IMR-90 (cell line): Measurements from ENCODE around the gene C11orf68. TPM values are rescaled to one million over a fixed set of nuclear protein-coding genes. Genes with fewer than 3 reads are reported as not detected.

Experiments
- ATAC-seq: fragments of 200-7000 bp; cut with Tn5 transposase; 2 replicates; pipeline ENCODE4 v1.9.1; 2020; ENCODE audit warnings: low read depth, mild to moderate bottlenecking, moderate library complexity
- BruUV-seq: library from RNA; stranded (reverse); fragments of 400-500 nt; replicated peaks from 2 replicates; lab custom pipeline; 2021; lab: Mats Ljungman, UMichigan
- CTCF ChIA-PET: fragments of 300-600 bp; formaldehyde crosslinking; extraction: SDS; loops from one replicate; lab custom pipeline; 2021; ENCODE audit warnings: antibody characterized with exemption; lab: Yijun Ruan, JAX
- POLR2A ChIA-PET: fragments of 300-600 bp; sonication (Branson Sonifier 250); formaldehyde crosslinking; loops from one replicate; lab custom pipeline; 2022; ENCODE audit warnings: antibody characterized with exemption; ENCODE audit not compliant: unreplicated experiment; lab: Charles Lee
- DNase-seq: peaks from one replicate; pipeline ENCODE4 v3.0.0; 2013
- H2AFZ ChIP-seq: replicated peaks from 2 replicates; pipeline ENCODE3; 2013; ENCODE audit warnings: low read length, mild to moderate bottlenecking; ENCODE audit not compliant: poor library complexity
- H2AK5ac ChIP-seq: 2 replicates; pipeline ENCODE4 v1.6.1; 2013; ENCODE audit warnings: low read depth, low read length, inconsistent platforms
- H2AK9ac ChIP-seq: replicated peaks from 2 replicates; pipeline ENCODE3; 2013; ENCODE audit warnings: mild to moderate bottlenecking, low read depth, low read length, moderate library complexity; ENCODE audit not compliant: poor library complexity
- H2BK120ac ChIP-seq: 2 replicates; pipeline ENCODE4 v1.6.1; 2013; ENCODE audit warnings: low read depth, low read length, inconsistent platforms
- H2BK15ac ChIP-seq: 3 replicates; pipeline ENCODE4 v1.6.1; 2013; ENCODE audit warnings: low read depth, low read length, inconsistent platforms
- H2BK20ac ChIP-seq: 2 replicates; pipeline ENCODE4 v1.6.1; 2013; ENCODE audit warnings: low read depth, mild to moderate bottlenecking, inconsistent platforms, low read length, moderate library complexity
- H2BK5ac ChIP-seq: 2 replicates; pipeline ENCODE4 v1.6.1; 2013; ENCODE audit warnings: mild to moderate bottlenecking, low read depth, low read length, inconsistent platforms; ENCODE audit not compliant: poor library complexity, severe bottlenecking
- H3K14ac ChIP-seq: replicated peaks from 2 replicates; pipeline ENCODE4 v1.6.1; 2013; ENCODE audit warnings: low read depth, low read length, inconsistent platforms
- H3K18ac ChIP-seq: 2 replicates; pipeline ENCODE4 v1.6.1; 2013; ENCODE audit warnings: low read depth, low read length, control low read depth
- H3K23ac ChIP-seq: 2 replicates; pipeline ENCODE4 v1.6.1; 2013; ENCODE audit warnings: low read depth, low read length, inconsistent platforms
- H3K27ac ChIP-seq: 2 replicates; pipeline ENCODE4 v1.5.1; 2013; ENCODE audit warnings: mild to moderate bottlenecking, control low read depth, low read length; ENCODE audit not compliant: insufficient read depth
- H3K27me3 ChIP-seq: 2 replicates; pipeline ENCODE4 v1.6.1; 2013; ENCODE audit warnings: low read length; ENCODE audit not compliant: control insufficient read depth, insufficient read depth
- H3K36me3 ChIP-seq: 2 replicates; pipeline ENCODE4 v1.6.1; 2013; ENCODE audit warnings: low read length, mixed read lengths; ENCODE audit not compliant: control insufficient read depth, insufficient read depth
- H3K4ac ChIP-seq: 2 replicates; pipeline ENCODE4 v1.6.1; 2013; ENCODE audit warnings: low read depth, low read length, inconsistent platforms
- H3K4me1 ChIP-seq: 2 replicates; pipeline ENCODE4 v1.6.1; 2013; ENCODE audit warnings: low read length, mixed read lengths; ENCODE audit not compliant: control insufficient read depth, insufficient read depth
- H3K4me2 ChIP-seq: 2 replicates; pipeline ENCODE4 v1.6.1; 2013; ENCODE audit warnings: low read depth, mild to moderate bottlenecking, control low read depth, low read length, moderate library complexity
- H3K4me3 ChIP-seq: 2 replicates; pipeline ENCODE4 v1.5.1; 2013; ENCODE audit warnings: low read depth, mild to moderate bottlenecking, control low read depth, low read length, moderate library complexity; ENCODE audit not compliant: insufficient read depth
- H3K56ac ChIP-seq: 2 replicates; pipeline ENCODE4 v1.6.1; 2013; ENCODE audit warnings: low read length, inconsistent platforms; ENCODE audit not compliant: insufficient read depth; ENCODE audit errors: extremely low read depth
- H3K79me1 ChIP-seq, 2 experiments: 2 replicates each; pipeline ENCODE4 v1.6.1; 2013; ENCODE audit warnings: low read length in 2 of 2, inconsistent platforms in 1 of 2, low read depth in 1 of 2
- H3K9ac ChIP-seq: 2 replicates; pipeline ENCODE4 v1.6.1; 2013; ENCODE audit warnings: low read depth, low read length, control low read depth
- H3K9me1 ChIP-seq: 2 replicates; pipeline ENCODE4 v1.6.1; 2013; ENCODE audit warnings: low read length, inconsistent platforms; ENCODE audit not compliant: insufficient read depth
- H3K9me3 ChIP-seq: 2 replicates; pipeline ENCODE4 v1.6.1; 2013; ENCODE audit warnings: low read length; ENCODE audit not compliant: control insufficient read depth, insufficient read depth
- H4K20me1 ChIP-seq: 2 replicates; pipeline ENCODE4 v1.6.1; 2013; ENCODE audit warnings: low read length, inconsistent platforms; ENCODE audit not compliant: insufficient read depth
- H4K5ac ChIP-seq: 2 replicates; pipeline ENCODE4 v1.6.1; 2013; ENCODE audit warnings: mild to moderate bottlenecking, low read depth, low read length, control low read depth
- H4K8ac ChIP-seq, 2 experiments: 2 replicates each; pipeline ENCODE4 v1.6.1; 2013; ENCODE audit warnings: low read depth in 2 of 2, low read length in 2 of 2, control low read depth in 1 of 2, inconsistent platforms in 1 of 2
- H4K91ac ChIP-seq: 2 replicates; pipeline ENCODE4 v1.6.1; 2013; ENCODE audit warnings: low read depth, low read length, inconsistent platforms; ENCODE audit not compliant: insufficient read depth
- BHLHE40 ChIP-seq: fragments of 150-350 bp; IDR thresholded peaks from 2 replicates; pipeline ENCODE4 v1.6.1; 2016; ENCODE audit warnings: mild to moderate bottlenecking, low read depth, low read length
- CEBPB ChIP-seq: IDR thresholded peaks from 2 replicates; pipeline ENCODE4 v1.6.1; 2012; ENCODE audit warnings: low read depth, low read length, improper control_type of control experiment
- CHD1 ChIP-seq: IDR thresholded peaks from 2 replicates; pipeline ENCODE4 v1.6.1; 2012; ENCODE audit warnings: low read depth, low read length, improper control_type of control experiment
- ELK1 ChIP-seq: fragments of 150-350 bp; IDR thresholded peaks from 2 replicates; pipeline ENCODE4 v1.6.1; 2016; ENCODE audit warnings: low read depth, mild to moderate bottlenecking, low read length, moderate library complexity, borderline replicate concordance
- MAFK ChIP-seq: IDR thresholded peaks from 2 replicates; pipeline ENCODE4 v1.6.1; 2012; ENCODE audit warnings: low read depth, low read length, improper control_type of control experiment
- MAZ ChIP-seq: IDR thresholded peaks from 2 replicates; pipeline ENCODE4 v1.6.1; 2012; ENCODE audit warnings: low read depth, mild to moderate bottlenecking, low read length, improper control_type of control experiment, moderate library complexity, borderline replicate concordance
- MXI1 ChIP-seq: IDR thresholded peaks from 2 replicates; pipeline ENCODE4 v1.6.1; 2012; ENCODE audit warnings: low read depth, mild to moderate bottlenecking, low read length, moderate library complexity, borderline replicate concordance
- NFE2L2 ChIP-seq: fragments of 150-350 bp; IDR thresholded peaks from 2 replicates; pipeline ENCODE4 v1.6.1; 2016; ENCODE audit warnings: low read depth, mild to moderate bottlenecking, low read length
- POLR2A ChIP-seq: IDR thresholded peaks from 2 replicates; pipeline ENCODE4 v1.6.1; 2012; ENCODE audit warnings: mild to moderate bottlenecking, low read depth, low read length
- RAD21 ChIP-seq: IDR thresholded peaks from 2 replicates; pipeline ENCODE4 v1.6.1; 2012; ENCODE audit warnings: low read length, improper control_type of control experiment
- RCOR1 ChIP-seq: IDR thresholded peaks from 2 replicates; pipeline ENCODE4 v1.6.1; 2012; ENCODE audit warnings: mild to moderate bottlenecking, low read length, improper control_type of control experiment; ENCODE audit not compliant: insufficient replicate concordance
- RFX5 ChIP-seq: IDR thresholded peaks from 2 replicates; pipeline ENCODE4 v1.8.0; 2012; ENCODE audit warnings: low read depth, mild to moderate bottlenecking, low read length, moderate library complexity
- SMC3 ChIP-seq: fragments of 150-350 bp; IDR thresholded peaks from 2 replicates; pipeline ENCODE4 v1.6.1; 2016; ENCODE audit warnings: low read depth, mild to moderate bottlenecking, antibody characterized with exemption, low read length, moderate library complexity
- WGBS, 2 experiments: methylation state at CpG; one replicate each; pipeline versions ENCODE4 v1.1.5 to v1.1.7; 2013; ENCODE audit warnings: missing lambda C conversion rate in 2 of 2; ENCODE audit not compliant: insufficient read length in 1 of 2; ENCODE audit errors: extremely low coverage in 2 of 2; 5-methylcytosine and 5-hydroxymethylcytosine counted together
- dilution Hi-C: fragments of 300-500 bp; cut with HindIII; formaldehyde crosslinking; loops from one replicate; pipeline ENCODE4 v1.14.3; 2018; ENCODE audit warnings: low sequenced_read_pairs; ENCODE audit not compliant: unreplicated experiment
- in situ Hi-C: fragments of 300-500 bp; cut with MboI; formaldehyde crosslinking; loops from 3 replicates; pipeline ENCODE4 v1.14.3; 2019; ENCODE audit warnings: low sequenced_read_pairs, inconsistent platforms, mixed read lengths
- intact Hi-C: fragments of 100-400 bp; cut with micrococcal nuclease; formaldehyde crosslinking; loops from 2 replicates; pipeline ENCODE4 v1.10.0; 2022
- polyA plus RNA-seq, 3 experiments: library from polyadenylated mRNA; depleted of rRNA; stranded (reverse); fragments of >200 nt; gene quantifications; 2 replicates each; pipeline ENCODE4 v1.2.3, GENCODE V29; 2012; ENCODE audit warnings: low replicate concordance in 1 of 3
- total RNA-seq: library from RNA; depleted of rRNA; stranded (reverse); fragments of >200 nt; gene quantifications from 2 replicates; pipeline ENCODE4 v1.2.3, GENCODE V29; 2012
- TF ChIP-seq, protein P1 (sequence below): conservative IDR thresholded peaks from 2 replicates; pipeline ENCODE4 v1.5.1; 2012; ENCODE audit warnings: mild to moderate bottlenecking, low read depth, low read length, improper control_type of control experiment

The C11orf68 gene
- total and polyA plus RNA-seq, 2 of the 4 experiments (the other 2 are of a cell fraction): 20.3 to 104 TPM

DNA sequence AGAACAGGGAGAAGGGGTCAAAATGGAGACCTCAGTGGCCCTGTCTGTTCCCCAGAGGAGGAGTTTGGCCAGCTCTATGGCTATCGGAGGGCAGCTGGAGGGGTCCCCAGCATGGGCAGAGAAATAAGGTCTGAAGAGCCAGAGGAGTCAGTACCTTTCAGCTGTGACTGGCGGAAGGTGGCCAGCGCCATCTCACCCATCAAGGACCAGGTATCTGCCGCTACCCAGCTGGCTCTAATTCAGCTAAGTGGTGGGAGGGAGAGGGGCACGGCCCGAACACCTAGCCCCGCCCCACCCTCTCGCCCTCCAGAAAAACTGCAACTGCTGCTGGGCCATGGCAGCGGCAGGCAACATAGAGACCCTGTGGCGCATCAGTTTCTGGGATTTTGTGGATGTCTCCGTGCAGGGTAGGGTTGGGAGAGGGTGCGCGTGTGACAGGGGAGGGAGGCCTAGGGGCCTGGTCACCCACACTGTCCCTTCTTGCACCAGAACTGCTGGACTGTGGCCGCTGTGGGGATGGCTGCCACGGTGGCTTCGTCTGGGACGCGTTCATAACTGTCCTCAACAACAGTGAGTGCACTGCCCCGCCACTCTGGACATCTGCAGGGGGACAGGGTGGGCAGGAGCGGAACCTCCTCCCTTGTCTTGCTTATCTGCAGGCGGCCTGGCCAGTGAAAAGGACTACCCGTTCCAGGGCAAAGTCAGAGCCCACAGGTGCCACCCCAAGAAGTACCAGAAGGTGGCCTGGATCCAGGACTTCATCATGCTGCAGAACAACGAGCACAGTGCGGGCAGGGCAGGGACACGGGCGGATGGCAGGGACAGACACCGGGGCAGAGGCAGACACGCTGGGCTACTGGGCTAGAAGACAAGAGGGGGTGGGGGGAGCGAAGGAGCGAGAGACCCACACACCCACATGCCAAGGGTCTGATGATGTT is 36.5 kb downstream of the C11orf68 start:
- no peak overlapping the region for H3K4ac ChIP-seq
- H3K9me3 ChIP-seq: no peaks in the 10 kb centered on the region
- H2AFZ ChIP-seq: no peak overlapping the region
- H3K4me1 ChIP-seq: peaks cover under 1% of the 10 kb centered on the region
- H3K56ac ChIP-seq: no peak overlapping the region
- no peak overlapping the region for H3K14ac ChIP-seq
- no TSS peak for BruUV-seq
- 98% methylated on average over 8 of the region's 30 CpGs; no CpG with 5 or more reads in 1 of the 2 experiments for WGBS, 2 experiments
- DNase-seq (no peak), ATAC-seq (no peak)
- no peak overlapping the region for H3K9ac ChIP-seq
- peaks cover 9 to 44% of the 10 kb centered on the region in 2 experiments for H3K79me1 ChIP-seq
- no peak overlapping the region for H3K27ac ChIP-seq
- no peak overlapping the region for H3K18ac ChIP-seq
- H2AK9ac ChIP-seq: no peak overlapping the region
- H4K91ac ChIP-seq: no peak overlapping the region
- H4K5ac ChIP-seq: no peak overlapping the region
- no peak overlapping the region for H2BK120ac ChIP-seq
- in situ Hi-C loops: loop anchor here (5.0 kb wide), 1 partner anchor 105 kb away; no protein-coding TSS in a partner anchor
- H2BK5ac ChIP-seq: no peak overlapping the region
- no peak overlapping the region for H3K23ac ChIP-seq
- intact Hi-C loops: no loop called here
- H3K36me3 ChIP-seq: peaks cover 40% of the 10 kb centered on the region
- H2BK20ac ChIP-seq: no peak overlapping the region
- ChIA-PET CTCF (no interaction called here), POLR2A (no interaction called here)
- peaks cover 13% of the 10 kb centered on the region; the same call in 1 of the 2 replicates for H4K20me1 ChIP-seq
- no peak overlapping the region for H4K8ac ChIP-seq
- no peaks in the 10 kb centered on the region for H3K27me3 ChIP-seq
- H2BK15ac ChIP-seq: no peak overlapping the region
- no peak overlapping the region for H3K4me3 ChIP-seq
- H3K4me2 ChIP-seq: no peak overlapping the region
- no peak overlapping the region for H2AK5ac ChIP-seq
- dilution Hi-C loops: no loop called here
- peaks cover 8% of the 10 kb centered on the region for H3K9me1 ChIP-seq
- no peak for TF ChIP-seq RCOR1
- TF ChIP-seq CHD1: no peak
- TF ChIP-seq BHLHE40: no peak
- no peak for TF ChIP-seq NFE2L2
- TF ChIP-seq MAZ: no peak
- TF ChIP-seq, protein P1, sequence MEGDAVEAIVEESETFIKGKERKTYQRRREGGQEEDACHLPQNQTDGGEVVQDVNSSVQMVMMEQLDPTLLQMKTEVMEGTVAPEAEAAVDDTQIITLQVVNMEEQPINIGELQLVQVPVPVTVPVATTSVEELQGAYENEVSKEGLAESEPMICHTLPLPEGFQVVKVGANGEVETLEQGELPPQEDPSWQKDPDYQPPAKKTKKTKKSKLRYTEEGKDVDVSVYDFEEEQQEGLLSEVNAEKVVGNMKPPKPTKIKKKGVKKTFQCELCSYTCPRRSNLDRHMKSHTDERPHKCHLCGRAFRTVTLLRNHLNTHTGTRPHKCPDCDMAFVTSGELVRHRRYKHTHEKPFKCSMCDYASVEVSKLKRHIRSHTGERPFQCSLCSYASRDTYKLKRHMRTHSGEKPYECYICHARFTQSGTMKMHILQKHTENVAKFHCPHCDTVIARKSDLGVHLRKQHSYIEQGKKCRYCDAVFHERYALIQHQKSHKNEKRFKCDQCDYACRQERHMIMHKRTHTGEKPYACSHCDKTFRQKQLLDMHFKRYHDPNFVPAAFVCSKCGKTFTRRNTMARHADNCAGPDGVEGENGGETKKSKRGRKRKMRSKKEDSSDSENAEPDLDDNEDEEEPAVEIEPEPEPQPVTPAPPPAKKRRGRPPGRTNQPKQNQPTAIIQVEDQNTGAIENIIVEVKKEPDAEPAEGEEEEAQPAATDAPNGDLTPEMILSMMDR: no peak
- no peak for TF ChIP-seq RFX5
- no peak for TF ChIP-seq ELK1
- TF ChIP-seq CEBPB: no peak
- TF ChIP-seq MXI1: no peak
- no peak for TF ChIP-seq SMC3
- TF ChIP-seq RAD21: no peak
- TF ChIP-seq MAFK: no peak
- TF ChIP-seq POLR2A: no peak
